Common myeloid progenitor, CD34-positive (primary cell): ENCODE data around the gene DENND6B.
A peak's percentile ranks its signal among the peaks of the same experiment; 100 is the strongest.
"Not testable (repeated sequence)": the region's sequence is repeated elsewhere in the genome, so short reads cannot be mapped to it uniquely, and the experiment has no call there.

Source experiments
- CTCF ChIA-PET: fragments of 350-600 bp; sonication (Branson Sonifier 250); formaldehyde crosslinking; loops from one replicate; lab custom pipeline; 2021; ENCODE audit warnings: antibody characterized with exemption; lab: Charles Lee
- POLR2A ChIA-PET: fragments of 350-600 bp; sonication (Branson Sonifier 250); formaldehyde crosslinking; loops from one replicate; lab custom pipeline; 2021; ENCODE audit warnings: antibody characterized with exemption; lab: Charles Lee
- DNase-seq, 3 donors: peaks; one replicate each; pipeline versions ENCODE4 v3.0.0 to v3.0.0-alpha.2; 2013
- H3K27ac ChIP-seq, 2 experiments: 1 replicate in 1 of 2; 2 replicates in 1 of 2; pipeline ENCODE4 v1.7.0; 2013; ENCODE audit warnings: inconsistent platforms in 2 of 2, low read length in 2 of 2, mild to moderate bottlenecking in 2 of 2, low read depth in 1 of 2, moderate library complexity in 1 of 2; ENCODE audit not compliant: severe bottlenecking in 2 of 2, insufficient read depth in 1 of 2, poor library complexity in 1 of 2
- H3K27me3 ChIP-seq, 5 experiments: replicated peaks in 2 of 5; 1 replicate in 3 of 5; 2 replicates in 2 of 5; pipeline versions ENCODE4 v1.6.1 to v1.7.0; 2013; ENCODE audit warnings: low read length in 4 of 5, mild to moderate bottlenecking in 2 of 5, moderate library complexity in 2 of 5, inconsistent platforms in 1 of 5; ENCODE audit not compliant: insufficient read depth in 5 of 5, control insufficient read depth in 4 of 5
- H3K36me3 ChIP-seq, 4 experiments: 1 replicate in 2 of 4; 2 replicates in 2 of 4; pipeline versions ENCODE4 v1.6.1 to v1.7.0; 2013; ENCODE audit warnings: low read length in 3 of 4, control low read depth in 1 of 4, mild to moderate bottlenecking in 1 of 4; ENCODE audit not compliant: control insufficient read depth in 4 of 4, insufficient read depth in 4 of 4
- H3K4me1 ChIP-seq, 4 experiments: 1 replicate in 3 of 4; 2 replicates in 1 of 4; pipeline versions ENCODE4 v1.6.1 to v1.7.1; 2013; ENCODE audit warnings: low read length in 3 of 4, mild to moderate bottlenecking in 3 of 4, control low read depth in 1 of 4, inconsistent platforms in 1 of 4, moderate library complexity in 1 of 4; ENCODE audit not compliant: control insufficient read depth in 4 of 4, insufficient read depth in 4 of 4; ENCODE audit errors: control extremely low read depth in 1 of 4
- H3K4me3 ChIP-seq, 7 experiments: 1 replicate in 4 of 7; 2 replicates in 3 of 7; pipeline versions ENCODE4 v1.5.1 to v1.7.0; 2013; ENCODE audit warnings: mild to moderate bottlenecking in 7 of 7, low read length in 6 of 7, moderate library complexity in 6 of 7, inconsistent platforms in 2 of 7, low read depth in 2 of 7, control low read depth in 1 of 7; ENCODE audit not compliant: insufficient read depth in 4 of 7, control insufficient read depth in 1 of 7; ENCODE audit errors: extremely low read depth in 1 of 7
- H3K9me3 ChIP-seq, 5 experiments: 1 replicate in 4 of 5; 2 replicates in 1 of 5; pipeline versions ENCODE4 v1.6.1 to v1.7.1; 2013; ENCODE audit warnings: low read length in 4 of 5, mild to moderate bottlenecking in 2 of 5, inconsistent platforms in 1 of 5, low read depth in 1 of 5, moderate library complexity in 1 of 5; ENCODE audit not compliant: control insufficient read depth in 4 of 5, insufficient read depth in 2 of 5; ENCODE audit errors: control extremely low read depth in 1 of 5
- WGBS: methylation state at CpG from one replicate; pipeline ENCODE4 v1.1.5; 2013; ENCODE audit not compliant: insufficient coverage; 5-methylcytosine and 5-hydroxymethylcytosine counted together

Gene DENND6B

DNA sequence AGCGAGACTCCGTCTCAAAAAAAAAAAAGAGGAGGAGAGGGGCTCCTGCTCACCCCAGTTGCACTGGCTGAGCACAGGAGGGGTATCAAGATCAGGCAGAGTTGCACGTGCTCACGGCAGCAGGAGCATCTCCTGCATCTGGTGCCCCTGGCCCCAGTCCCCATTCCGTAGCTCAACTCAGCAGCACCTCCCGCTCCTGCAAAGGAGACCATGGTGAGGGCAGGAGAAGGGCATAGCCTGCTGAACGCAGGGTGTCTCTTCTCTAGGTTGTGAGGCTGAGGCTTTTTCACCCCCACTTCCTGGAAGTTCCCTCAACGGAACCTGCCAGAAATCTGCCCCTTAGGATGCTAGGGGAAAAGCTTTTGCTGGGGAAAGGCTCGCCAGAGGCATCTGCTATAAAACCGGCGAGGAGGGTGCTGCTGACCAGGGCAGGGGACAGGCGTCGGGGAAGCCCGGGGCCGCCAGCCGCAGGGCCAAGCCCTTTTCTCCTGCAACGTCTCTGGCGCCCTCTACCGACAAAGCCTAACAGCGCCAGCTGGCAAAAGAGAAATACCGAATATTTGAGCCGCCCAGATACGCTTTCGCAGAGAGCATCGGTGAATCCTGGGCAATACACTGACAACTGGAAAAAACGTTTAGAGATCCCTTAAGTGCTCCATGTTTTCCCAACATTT lies 15.3 kb upstream of the DENND6B start:
- Histone ChIP-seq H3K36me3 (peaks cover 0 to 6% (median 2%) of the 10 kb centered on the region in 4 experiments), H3K4me3 (peak overlapping the region; percentile 12 to 86 (median 78)), H3K9me3 (no peaks in the 10 kb centered on the region), H3K4me1 (peaks cover 0 to 17% (median 16%) of the 10 kb centered on the region in 4 experiments), H3K27ac (peak overlapping the region in 1 of 2 experiments; percentile 89), H3K27me3 (no peaks in the 10 kb centered on the region)
- POLR2A ChIA-PET: interaction anchor here (0.6 to 0.8 kb wide), 2 partner anchors 9 to 66 kb away, joined by 3 read pairs; no protein-coding TSS in a partner anchor
- CTCF ChIA-PET: interaction anchor here (0.7 to 3.0 kb wide), 22 partner anchors 10 to 278 kb away, joined by 3 to 46 read pairs (median 6); partner anchors contain the start of genes DENND6B and HDAC10
- WGBS: 9% methylated on average over 19 of the region's 26 CpGs
- peak; percentile 78 to 89 (median 88) for DNase-seq

- Histone ChIP-seq H3K27me3 (no peaks in the 10 kb centered on the region), H3K36me3 (no peaks in the 10 kb centered on the region), H3K4me3 (no peak overlapping the region), H3K9me3 (no peaks in the 10 kb centered on the region), H3K4me1 (peaks cover 0 to 13% (median 11%) of the 10 kb centered on the region in 4 experiments), H3K27ac (no peak overlapping the region)
- 77% methylated on average over 4 of the region's 12 CpGs for WGBS
- ChIA-PET POLR2A (interaction anchor here (1.2 kb wide), 1 partner anchor 12 kb away, joined by 5 read pairs; no protein-coding TSS in a partner anchor), CTCF (interaction anchor here (0.7 to 3.0 kb wide), 14 partner anchors 11 to 89 kb away, joined by 3 to 46 read pairs (median 9); partner anchors contain the start of genes DENND6B and HDAC10)
- DNase-seq: peak; percentile 59 to 75 (median 64)
These were observed 13.4 kb upstream of the DENND6B start for GRCh38 chr22:50339945-50340879.

GRCh38 chr22:50338860-50339462 lies 12.1 kb upstream of the DENND6B start:
- Histone ChIP-seq H3K27ac (no peak overlapping the region), H3K36me3 (no peaks in the 10 kb centered on the region), H3K4me1 (peaks cover 0 to 13% (median 11%) of the 10 kb centered on the region in 4 experiments), H3K9me3 (no peaks in the 10 kb centered on the region), H3K27me3 (no peaks in the 10 kb centered on the region), H3K4me3 (no peak overlapping the region)
- POLR2A ChIA-PET: no interaction called here
- DNase-seq: peak in 1 of 3 donors; percentile 28
- CTCF ChIA-PET: no interaction called here
- 100% methylated on average over 2 of the region's 4 CpGs for WGBS

GRCh38 chr22:50338042-50338573 lies 11.3 kb upstream of the DENND6B start:
- DNase-seq: peak in 1 of 3 donors; percentile 49
- H3K27ac ChIP-seq: no peak overlapping the region
- WGBS: 91% methylated on average over 1 of the region's 5 CpGs
- no peaks in the 10 kb centered on the region for H3K9me3 ChIP-seq
- no peak overlapping the region for H3K4me3 ChIP-seq
- ChIA-PET POLR2A (no interaction called here), CTCF (no interaction called here)
- no peaks in the 10 kb centered on the region for H3K36me3 ChIP-seq
- H3K4me1 ChIP-seq: peaks cover 0 to 13% (median 11%) of the 10 kb centered on the region in 4 experiments
- H3K27me3 ChIP-seq: no peaks in the 10 kb centered on the region

DNA sequence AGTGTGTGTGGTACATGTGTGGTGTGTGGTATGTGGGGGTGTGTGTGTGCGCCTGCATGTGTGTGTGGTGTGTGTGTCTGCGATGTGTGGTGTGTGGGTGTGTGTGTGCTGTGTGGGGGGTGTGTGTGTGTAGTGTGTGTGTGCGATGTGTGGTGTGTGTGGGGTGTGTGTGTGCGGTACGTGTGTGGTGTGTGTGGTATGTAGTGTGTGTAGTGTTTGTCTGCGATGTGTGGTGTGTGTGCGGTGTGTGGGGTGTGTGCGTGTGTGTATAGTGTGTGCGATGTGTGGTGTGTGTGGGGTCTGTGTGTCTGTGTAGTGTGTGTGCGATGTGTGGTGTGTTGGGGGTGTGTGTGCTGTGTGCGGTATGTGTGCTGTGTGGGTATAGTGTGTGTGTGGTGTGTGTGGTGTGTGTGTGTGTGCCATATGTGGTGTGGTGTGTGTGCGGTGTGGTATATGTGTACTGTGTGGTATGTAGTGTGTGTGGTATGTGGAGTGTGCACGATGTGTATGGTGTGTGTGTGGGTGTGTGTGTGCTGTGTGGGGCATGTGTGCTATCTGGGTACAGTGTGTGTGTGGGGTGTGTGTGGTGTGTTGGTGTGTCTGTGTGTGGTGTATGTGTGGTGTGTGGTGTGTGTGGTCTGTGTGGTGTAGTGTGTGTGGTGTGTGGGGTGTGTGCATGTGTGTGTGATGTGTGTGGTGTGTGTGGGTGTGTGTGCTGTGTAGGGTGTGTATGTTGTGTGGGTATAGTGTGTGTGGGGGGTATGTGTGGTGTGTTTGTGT lies 10.6 kb upstream of the DENND6B start:
- no peaks in the 10 kb centered on the region for H3K36me3 ChIP-seq
- 99% methylated on average over 8 of the region's 13 CpGs for WGBS
- no peaks in the 10 kb centered on the region for H3K27me3 ChIP-seq
- no peak overlapping the region for H3K27ac ChIP-seq
- H3K4me1 ChIP-seq: peaks cover 0 to 7% (median 5%) of the 10 kb centered on the region in 4 experiments
- ChIA-PET CTCF (no interaction called here), POLR2A (no interaction called here)
- peak in 1 of 3 donors; percentile 24 for DNase-seq
- no peak overlapping the region for H3K4me3 ChIP-seq
- H3K9me3 ChIP-seq: no peaks in the 10 kb centered on the region

- WGBS: 87% methylated on average over 3 of the region's 5 CpGs
- H3K9me3 ChIP-seq, H3K27ac ChIP-seq, H3K4me3 ChIP-seq, H3K27me3 ChIP-seq, H3K36me3 ChIP-seq, POLR2A ChIA-PET, H3K4me1 ChIP-seq, DNase-seq: not testable (repeated sequence)
- CTCF ChIA-PET: interaction anchor here (0.8 to 1.7 kb wide), 9 partner anchors 10 to 83 kb away, joined by 3 to 5 read pairs (median 3); partner anchors contain the start of gene HDAC10
These were observed 7.6 kb upstream of the DENND6B start for GRCh38 chr22:50334433-50334832.
